GM12878 (cell line): ENCODE measurements around the gene STX10.
"Not testable (repeated sequence)": the region's sequence is repeated elsewhere in the genome, so short reads cannot be mapped to it uniquely, and the experiment has no call there.

ENCODE experiments used
- BCLAF1 ChIP-seq: fragments of 450-650 bp; IDR thresholded peaks from 2 replicates; pipeline ENCODE4 v1.6.1; 2017; ENCODE audit warnings: antibody characterized with exemption, mild to moderate bottlenecking, moderate library complexity
- CEBPB ChIP-seq, 2 experiments: fragments of 150-350 bp in 1 of 2; IDR thresholded peaks; 2 replicates each; pipeline ENCODE4 v1.6.1; 2012 to 2014; ENCODE audit warnings: low read depth in 2 of 2, low read length in 2 of 2, borderline replicate concordance in 1 of 2, inconsistent platforms in 1 of 2
- CEBPZ ChIP-seq: fragments of 150-350 bp; IDR thresholded peaks from 2 replicates; pipeline ENCODE4 v1.6.1; 2016; ENCODE audit warnings: low read depth, low read length
- CREM ChIP-seq: IDR thresholded peaks from 2 replicates; pipeline ENCODE4 v1.6.1; 2014; ENCODE audit warnings: antibody characterized with exemption, low read depth
- CTCF ChIP-seq, 3 experiments: IDR thresholded peaks in 2 of 3; conservative IDR thresholded peaks in 1 of 3; 2 replicates each; pipeline ENCODE4 v1.5.1; 2011; ENCODE audit warnings: low read depth in 3 of 3, low read length in 3 of 3, mild to moderate bottlenecking in 3 of 3, control low read depth in 2 of 3, moderate library complexity in 2 of 3, inconsistent platforms in 1 of 3, mixed read lengths in 1 of 3; ENCODE audit not compliant: control insufficient read depth in 2 of 3, insufficient read depth in 1 of 3; ENCODE audit errors: extremely low read depth in 1 of 3
- FOXK2 ChIP-seq: fragments of 450-650 bp; IDR thresholded peaks from 2 replicates; pipeline ENCODE4 v1.6.1; 2017; ENCODE audit warnings: mild to moderate bottlenecking, moderate library complexity
- HDAC2 ChIP-seq: fragments of 200-600 bp; sonication (generic); IDR thresholded peaks from 2 replicates; pipeline ENCODE4 v1.6.1; 2017
- MAX ChIP-seq: IDR thresholded peaks from 2 replicates; pipeline ENCODE4 v1.6.1; 2012; ENCODE audit warnings: low read depth, low read length, improper control_type of control experiment
- MYB ChIP-seq: fragments of 150-350 bp; IDR thresholded peaks from 2 replicates; pipeline ENCODE4 v1.6.1; 2014; ENCODE audit warnings: mild to moderate bottlenecking, low read depth, low read length, borderline replicate concordance
- MYC ChIP-seq: IDR thresholded peaks from 2 replicates; pipeline ENCODE4 v1.6.1; 2011; ENCODE audit warnings: mild to moderate bottlenecking, low read length, moderate library complexity, inconsistent platforms; ENCODE audit not compliant: insufficient read depth, insufficient replicate concordance, insufficient read length, severe bottlenecking
- NRF1 ChIP-seq: conservative IDR thresholded peaks from 2 replicates; pipeline ENCODE4 v1.6.1; 2011; ENCODE audit warnings: mild to moderate bottlenecking, low read depth, low read length, improper control_type of control experiment
- SUZ12 ChIP-seq: fragments of 200-600 bp; sonication (generic); IDR thresholded peaks from one replicate; pipeline ENCODE4 v1.6.1; 2018; ENCODE audit warnings: antibody characterized with exemption, mild to moderate bottlenecking; ENCODE audit not compliant: unreplicated experiment
- ZBTB33 ChIP-seq: fragments of 450-650 bp; IDR thresholded peaks from 2 replicates; pipeline ENCODE4 v1.6.1; 2017; ENCODE audit warnings: mild to moderate bottlenecking

- not testable (repeated sequence) for TF ChIP-seq MYC; CTCF (IDR thresholded peaks at IDR 0.05 in 2 of 3, conservative IDR thresholded peaks at IDR 0.05 in 1 of 3; ENCODE audit: control insufficient read depth in 2 of 3, extremely low read depth in 1 of 3, insufficient read depth in 1 of 3, low read depth in 3 of 3, low read length in 3 of 3); SUZ12; MYB; ZBTB33; BCLAF1; NRF1; CEBPB (IDR thresholded peaks at IDR 0.05; ENCODE audit: borderline replicate concordance in 1 of 2, low read depth in 2 of 2, low read length in 2 of 2); HDAC2; MAX; FOXK2; CEBPZ; CREM
Observed at GRCh38 chr19:13185763-13186657, 35.8 kb upstream of the STX10 start.
